Glomerular endothelial cell (primary cell): Measurements from ENCODE around the gene WNT7B. TPM values are rescaled to one million over a fixed set of nuclear protein-coding genes. Genes with fewer than 3 reads are reported as not detected.

ENCODE experiments used
- DNase-seq: peaks from one replicate; pipeline ENCODE4 v3.0.0-alpha.2; 2011; ENCODE audit warnings: low read depth, low spot score; ENCODE audit errors: extremely low read depth
- total RNA-seq: library from RNA; depleted of rRNA; stranded (reverse); fragments of >200 nt; gene quantifications from 2 replicates; pipeline ENCODE4 v1.2.3, GENCODE V29; 2015

Gene WNT7B
- total RNA-seq, 1 donor from 2014 or later, result 1.5 TPM

DNA sequence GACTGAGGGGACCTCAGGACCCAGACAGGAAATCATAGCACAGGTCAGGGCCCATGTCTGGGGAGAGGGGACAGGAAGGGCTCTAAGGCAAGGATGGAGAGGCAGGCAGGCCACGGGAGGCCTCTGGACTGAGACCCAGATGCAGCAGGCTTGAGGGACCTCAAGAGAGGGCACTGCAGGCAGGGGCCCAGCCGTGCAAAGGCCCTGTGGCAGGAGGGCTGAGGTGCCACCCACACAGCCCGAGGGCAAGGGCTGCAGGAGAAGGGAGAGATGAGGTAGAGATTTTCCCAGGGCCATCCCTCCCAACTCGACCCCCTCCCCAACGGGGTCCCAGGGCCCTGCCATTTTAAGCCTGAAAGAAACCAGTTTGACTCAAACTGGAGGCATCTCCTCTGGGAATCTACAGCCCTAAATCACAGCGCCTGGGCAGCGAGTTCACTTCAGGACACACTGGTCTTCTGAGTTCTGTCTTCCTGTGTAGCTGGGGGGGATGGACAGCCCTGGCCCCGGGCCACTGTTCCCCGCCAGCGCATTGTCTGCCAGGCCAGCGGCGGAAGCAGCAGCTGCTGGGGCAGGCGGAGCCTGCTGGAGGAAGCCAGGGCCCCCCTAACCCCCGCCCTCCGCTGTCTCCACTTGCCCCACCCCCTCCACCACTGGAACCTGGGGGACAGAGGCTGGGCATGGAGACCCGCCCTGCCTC, 20.3 kb upstream of the WNT7B start:
- no peak for DNase-seq

DNA sequence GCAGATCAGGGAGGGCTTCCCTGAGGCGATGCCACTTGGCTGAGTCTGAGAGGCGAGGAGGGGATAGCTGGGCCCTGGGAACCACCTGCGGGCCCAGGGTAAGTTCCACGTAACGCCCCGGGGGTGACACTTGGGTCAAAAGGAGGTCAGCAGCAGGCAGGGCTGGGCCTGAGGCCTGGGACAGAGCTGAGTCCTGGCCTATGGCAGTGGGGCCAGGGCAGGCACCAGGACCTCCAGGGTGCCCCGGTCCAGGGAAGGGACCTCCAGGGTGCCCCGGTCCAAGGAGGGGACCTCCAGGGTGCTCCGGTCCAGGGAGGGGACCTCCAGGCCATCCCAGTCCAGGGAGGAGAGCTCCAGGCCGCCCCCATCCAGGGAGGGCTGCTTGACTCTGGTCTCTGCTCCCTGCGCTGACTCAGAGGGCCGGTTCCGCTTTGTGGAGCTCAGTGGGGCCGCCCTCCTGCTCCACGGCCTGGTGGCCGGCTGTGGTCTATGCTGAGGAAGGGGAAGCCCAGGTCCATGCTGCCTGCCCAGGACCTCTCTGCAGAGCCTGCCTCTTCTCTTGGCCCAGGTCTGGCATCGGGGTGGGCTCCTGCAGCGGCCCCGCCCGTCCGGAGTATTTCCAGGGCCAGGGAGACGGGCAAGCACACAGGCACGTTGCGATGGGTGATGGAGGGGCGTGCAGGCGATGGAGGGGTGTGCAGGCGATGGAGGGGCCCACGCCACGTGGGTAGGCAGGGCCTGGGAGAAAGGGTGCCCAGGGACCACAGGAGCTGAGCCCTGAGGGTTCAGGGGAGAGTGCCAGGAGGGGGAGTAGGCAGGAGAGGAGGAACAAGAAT, 19.5 kb upstream of the WNT7B start:
- no peak for DNase-seq

DNA sequence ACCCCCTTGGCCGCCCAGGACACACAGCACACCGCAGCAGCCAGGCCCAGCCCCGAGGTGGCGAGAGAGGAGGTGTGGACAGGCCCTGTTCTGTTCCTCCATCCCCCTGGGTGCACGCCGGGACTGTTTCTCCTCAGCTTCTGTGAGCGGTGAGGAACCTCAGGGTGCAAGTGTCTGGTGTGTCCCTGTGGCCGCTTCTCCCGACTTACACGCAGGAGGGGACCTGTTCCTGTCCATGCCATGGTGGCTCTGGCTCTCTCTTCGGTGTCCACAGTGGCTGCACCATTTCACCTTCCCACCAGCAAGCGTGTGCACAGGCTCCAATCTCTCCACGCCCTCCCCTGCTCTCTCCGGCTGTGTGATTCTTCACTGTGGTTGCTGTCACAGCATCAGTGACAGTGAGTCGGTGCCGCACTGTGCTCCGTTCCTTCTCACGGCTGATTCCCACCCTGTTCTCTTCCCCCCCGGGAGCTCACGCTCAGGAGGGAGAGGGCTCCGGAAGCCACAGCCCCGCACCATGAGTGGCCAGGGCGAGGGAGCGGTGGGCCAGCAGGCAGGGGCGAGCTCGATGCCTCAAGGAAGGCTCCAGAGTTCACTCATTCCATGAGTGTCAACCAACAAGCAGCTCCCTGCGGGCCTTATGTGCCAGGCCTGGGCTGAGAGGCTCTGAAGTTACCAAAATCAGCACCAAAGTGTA, 18.6 kb upstream of the WNT7B start:
- DNase-seq, result no peak

DNA sequence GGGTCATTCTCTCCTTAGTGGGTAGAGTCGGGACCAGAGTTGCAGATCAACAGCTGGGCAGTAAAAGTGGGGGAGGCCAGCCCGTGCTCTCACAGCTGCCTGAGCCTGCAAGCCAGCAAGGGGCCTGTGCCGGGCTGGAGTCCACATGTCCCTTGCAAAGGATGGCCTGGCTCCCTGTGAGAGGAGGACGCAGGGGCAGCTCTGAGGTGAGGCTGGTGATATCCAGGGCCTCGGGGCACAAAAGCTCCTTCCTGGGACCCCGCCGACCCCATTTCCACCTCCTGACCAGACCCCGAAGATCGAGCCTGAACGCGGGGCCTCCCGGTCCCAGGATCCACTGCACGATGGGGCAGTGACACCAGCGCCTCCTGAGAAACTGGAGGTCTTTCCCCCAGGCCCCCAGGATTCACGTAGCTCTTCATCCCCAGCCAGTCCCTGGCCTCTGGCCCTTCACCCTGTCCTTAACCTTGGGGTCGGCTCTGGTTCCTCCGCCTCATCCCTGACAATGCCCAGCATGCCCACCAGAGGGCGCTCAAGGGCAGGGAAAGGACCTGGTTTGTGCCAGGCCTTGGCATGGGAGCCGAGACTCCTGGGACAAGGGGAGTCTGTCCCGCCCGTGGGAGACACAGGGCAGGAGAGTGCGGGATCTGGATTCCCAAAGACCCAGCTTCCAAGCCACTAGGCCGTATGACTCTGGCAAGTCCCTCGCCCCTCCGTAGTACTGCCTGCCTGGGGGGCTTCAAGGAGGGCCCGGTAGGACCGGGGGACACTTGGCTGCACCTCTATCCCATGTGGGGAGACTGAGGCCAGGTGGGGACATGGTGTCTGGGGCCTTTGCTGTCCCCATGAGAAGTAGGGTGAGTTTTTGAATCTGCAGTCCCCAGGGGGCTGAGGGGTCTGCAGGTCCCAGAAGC, 17.8 kb upstream of the WNT7B start:
- no peak for DNase-seq

DNA sequence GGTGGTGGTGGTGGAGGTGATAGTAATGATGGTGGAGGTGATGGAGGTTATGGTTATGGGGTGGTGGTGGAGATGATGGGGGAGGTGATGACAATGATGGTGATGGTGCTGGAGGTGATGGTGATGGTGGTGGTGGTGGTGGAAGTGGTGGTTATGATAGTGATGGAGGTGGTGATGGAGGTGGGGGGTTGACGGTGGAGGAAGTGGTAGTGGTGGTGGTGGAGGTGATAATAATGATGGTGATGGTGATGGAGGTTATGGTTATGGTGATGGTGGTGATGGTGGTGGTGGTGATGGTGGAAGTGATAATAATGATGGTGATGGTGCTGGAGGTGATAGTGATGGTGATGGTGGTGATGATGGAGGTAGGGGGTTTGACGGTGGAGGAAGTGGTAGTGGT, 16.9 kb upstream of the WNT7B start:
- no peak for DNase-seq

DNA sequence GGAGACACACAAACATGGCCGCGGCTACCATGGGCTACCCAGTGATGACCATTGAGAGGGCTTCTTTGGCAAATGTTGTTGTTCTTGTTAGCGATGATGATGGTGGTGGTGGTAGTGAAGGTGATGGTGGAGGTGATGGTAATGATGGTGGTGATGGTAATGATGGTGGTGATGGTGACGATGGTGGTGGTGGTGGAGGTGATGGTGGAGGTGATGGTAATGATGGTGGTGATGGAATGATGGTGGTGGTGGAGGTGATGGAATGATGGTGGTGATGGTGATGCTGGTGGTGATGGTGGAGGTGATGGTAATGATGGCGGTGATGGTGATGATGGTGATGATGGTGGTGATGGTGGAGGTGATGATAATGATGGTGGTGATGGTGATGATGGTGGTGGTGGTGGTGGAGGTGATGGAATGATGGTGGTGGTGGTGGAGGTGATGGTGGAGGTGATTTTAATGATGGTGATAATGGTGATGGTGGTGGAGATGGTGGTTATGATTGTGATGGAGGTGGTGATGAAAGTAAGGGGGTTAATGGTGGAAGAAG, 16.3 kb upstream of the WNT7B start:
- no peak for DNase-seq

DNA sequence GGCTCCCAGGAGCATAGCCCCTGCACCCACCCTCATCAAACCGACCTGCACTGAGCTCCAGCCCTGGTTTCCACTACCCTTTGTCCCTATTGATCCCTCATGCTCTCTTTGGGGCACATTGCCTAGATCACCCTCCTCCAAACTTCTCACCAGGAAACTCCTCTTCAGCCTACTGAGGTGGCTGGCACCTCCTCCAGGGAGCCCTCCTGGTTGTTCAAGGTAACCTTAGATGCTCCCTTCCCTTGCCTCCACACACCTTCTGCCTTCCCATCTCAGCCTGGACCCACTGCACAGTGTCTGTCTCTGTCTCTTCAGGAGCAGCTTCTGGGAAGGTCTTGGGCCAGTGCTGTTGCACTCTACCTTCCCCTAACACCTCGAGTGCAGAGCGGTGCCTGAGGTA, 15.8 kb upstream of the WNT7B start:
- DNase-seq, result no peak

DNA sequence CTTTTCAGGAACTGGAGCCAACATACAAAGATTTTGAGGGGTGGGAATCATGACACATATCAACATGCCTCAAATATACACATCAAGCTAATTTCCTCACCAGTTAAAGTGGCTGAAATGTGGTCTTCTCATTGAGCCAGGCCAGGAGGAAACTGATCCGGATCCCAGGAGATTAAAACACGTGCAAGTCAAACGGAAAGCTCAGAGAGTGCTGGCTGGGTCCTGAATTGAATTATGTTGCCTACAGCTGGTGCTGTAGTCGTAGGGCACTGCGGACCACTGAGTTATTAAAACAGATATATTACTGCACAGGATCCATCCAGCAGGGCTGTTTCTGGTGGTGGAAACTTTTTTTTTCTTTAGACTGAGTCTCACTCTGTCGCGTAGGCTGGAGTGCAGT, 14.1 kb upstream of the WNT7B start:
- no peak for DNase-seq

DNA sequence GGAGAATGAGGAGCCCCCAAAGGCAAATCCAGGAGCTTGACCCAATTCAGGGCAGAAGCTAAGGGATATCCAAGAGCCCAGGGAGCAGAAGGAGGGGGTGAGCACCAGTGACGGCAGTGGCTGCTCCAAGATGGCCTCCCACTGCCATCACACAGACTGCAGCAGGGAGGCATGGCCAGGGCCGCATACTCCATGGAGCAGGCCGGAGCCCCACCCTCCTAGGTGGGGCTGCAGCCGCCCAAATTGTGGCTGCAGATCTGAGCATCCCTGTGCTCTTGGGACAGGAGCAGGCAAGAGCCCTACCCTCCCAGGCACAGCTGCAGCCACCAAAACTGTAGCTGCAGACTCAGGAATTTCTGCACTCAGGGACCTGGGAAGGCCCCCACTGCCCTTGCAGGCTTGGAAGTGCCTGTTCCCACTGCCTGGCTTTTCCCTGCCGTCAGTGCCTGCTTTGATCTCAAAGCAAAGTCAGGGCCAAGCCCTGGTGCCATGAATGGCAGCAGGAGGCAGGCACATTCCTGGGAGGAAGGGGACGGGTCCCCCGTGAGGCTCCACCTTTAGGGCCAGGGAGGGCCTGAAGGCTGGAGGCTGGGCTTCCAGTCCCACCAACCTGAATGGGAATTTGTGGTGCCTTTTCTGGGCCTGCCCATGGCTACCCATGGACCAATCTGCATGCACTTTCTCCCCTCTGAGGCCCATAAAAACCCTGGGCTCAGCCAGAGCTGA, 10.3 kb upstream of the WNT7B start:
- DNase-seq, result no peak

DNA sequence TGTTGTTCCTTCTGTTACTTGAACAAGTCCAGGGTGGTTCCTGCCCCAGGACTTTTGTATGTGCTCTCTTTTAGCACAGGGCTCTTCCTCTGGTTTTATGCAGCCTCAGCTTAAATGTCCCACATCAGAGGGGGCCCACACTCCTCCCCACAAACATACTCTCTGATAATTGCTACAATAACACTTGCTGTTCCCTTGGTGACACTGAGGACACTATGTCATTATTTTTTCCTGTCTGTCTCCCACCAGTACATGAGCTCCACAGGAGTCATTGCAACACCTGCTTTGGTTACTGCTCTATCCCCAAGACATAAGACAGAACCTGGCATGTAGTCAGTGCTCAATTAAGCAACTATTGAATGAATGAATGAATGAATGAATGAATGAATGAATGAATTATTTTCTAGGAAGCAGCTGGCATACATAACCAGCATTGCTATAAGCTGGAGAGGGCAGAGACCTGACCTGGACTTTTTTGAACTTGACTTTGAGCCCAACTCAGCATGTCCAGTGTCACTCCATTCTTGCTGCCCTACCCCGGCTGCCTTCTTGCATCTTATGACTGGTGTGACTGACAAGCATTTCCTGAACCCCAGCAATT, 7.5 kb upstream of the WNT7B start:
- no peak for DNase-seq

DNA sequence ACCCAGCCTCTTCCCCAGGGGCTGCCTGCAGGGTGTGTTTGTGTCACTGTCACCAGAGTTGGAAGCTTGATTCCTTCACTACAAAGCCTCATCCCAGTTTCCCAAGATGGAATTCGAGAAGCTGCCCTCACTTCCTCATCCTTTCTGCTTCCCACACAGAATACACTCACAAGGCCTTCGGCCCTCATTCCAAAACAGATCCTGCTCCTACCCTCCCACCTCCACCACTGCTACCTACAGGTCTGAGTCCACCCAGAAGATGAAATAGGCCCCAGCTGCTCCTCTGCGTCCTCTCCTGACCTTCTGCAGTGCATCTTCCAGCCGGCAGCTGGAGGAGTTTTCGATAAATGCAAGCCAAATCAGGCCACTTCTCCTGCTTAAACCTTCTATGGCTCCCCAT, 6.8 kb upstream of the WNT7B start:
- no peak for DNase-seq

DNA sequence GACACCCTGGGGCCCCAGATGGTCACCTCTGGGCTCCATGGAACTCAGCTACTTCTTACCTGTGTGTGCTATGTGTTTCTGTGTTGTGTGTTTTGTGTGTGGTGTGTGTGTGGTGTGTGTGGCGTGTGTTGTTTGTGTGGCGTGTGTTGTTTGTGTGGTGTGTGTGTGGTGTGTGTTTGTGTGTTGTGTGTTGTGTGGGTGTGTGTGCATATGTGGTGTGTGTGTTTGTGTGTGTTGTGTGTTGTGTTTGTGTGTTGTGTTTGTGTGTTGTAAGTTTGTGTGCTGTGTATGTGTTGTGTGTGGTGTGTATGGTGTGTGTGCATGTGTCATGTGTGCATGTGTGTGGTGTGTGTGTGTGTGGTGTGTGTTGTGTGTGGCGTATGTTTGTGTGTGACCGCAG, 3.8 kb upstream of the WNT7B start:
- no peak for DNase-seq

DNA sequence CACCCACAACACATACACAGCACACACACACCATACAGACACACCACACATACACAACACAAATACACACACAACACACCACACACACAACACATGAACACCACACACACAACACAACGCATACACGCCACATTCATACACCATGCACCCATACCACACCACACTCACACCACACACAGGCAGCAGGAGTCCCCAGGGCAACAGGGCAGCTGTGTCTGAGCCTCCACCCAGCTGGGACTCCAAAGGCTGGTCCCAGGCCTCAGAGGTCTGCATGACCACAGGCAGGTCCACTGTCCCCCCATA, 3.3 kb upstream of the WNT7B start:
- no peak for DNase-seq

DNA sequence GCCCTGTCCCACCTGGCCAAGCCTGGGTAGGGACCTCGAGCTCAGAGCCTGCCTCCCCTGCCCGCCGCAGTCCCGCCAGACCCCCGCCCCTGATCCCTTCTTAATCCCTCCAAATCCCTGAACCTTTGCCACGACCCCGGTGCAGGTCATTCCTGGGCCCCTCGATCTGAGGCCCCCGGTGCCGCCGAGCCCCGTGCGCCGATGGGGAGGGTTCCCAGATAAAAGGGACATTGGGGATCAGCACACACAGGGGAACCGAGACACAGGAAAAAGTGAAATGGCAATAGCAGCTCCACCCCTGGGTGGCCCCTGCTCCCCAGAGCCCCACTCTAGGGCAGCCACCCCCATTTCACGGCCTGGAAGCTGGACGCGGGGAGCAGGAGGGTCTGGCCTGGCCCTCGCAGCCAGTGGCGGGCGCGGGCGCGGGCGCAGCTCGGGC, 1.3 kb upstream of the WNT7B start:
- no peak for DNase-seq

DNA sequence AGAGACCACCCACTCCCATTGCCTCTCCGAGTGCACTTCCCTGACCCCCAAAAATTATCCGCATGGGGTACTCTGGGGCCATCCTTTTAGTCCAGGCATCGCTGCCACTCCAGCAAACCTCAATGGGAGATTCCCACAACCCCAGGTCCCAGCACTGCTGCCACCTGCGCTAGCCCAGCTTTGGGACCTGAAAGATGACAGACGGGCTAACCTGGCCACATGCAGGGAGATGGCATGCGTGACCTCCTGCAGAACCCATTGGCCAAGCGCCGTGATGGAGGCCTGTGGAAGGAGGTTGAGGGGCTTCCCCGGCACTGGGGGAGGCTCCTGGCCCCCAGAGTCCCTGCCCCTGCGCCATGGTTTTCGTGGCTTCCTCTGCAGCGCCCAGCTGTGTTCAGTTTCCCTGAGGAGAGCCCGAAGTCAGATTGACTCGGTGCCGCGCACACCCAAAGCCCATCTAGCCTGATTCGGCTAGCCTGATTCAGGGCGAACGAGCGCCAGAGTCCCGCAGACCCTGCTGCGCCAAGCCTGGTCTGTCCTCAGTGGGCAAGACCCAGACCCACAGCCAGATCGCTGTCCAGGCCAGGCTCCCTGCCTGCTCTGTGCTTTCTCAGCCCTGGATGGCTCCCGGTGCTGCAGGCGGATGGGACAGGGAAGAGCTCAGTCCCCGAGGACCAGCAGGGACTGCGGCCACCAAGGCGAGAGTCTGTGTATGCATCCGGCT, 751 bp upstream of the WNT7B start:
- DNase-seq, result no peak

DNA sequence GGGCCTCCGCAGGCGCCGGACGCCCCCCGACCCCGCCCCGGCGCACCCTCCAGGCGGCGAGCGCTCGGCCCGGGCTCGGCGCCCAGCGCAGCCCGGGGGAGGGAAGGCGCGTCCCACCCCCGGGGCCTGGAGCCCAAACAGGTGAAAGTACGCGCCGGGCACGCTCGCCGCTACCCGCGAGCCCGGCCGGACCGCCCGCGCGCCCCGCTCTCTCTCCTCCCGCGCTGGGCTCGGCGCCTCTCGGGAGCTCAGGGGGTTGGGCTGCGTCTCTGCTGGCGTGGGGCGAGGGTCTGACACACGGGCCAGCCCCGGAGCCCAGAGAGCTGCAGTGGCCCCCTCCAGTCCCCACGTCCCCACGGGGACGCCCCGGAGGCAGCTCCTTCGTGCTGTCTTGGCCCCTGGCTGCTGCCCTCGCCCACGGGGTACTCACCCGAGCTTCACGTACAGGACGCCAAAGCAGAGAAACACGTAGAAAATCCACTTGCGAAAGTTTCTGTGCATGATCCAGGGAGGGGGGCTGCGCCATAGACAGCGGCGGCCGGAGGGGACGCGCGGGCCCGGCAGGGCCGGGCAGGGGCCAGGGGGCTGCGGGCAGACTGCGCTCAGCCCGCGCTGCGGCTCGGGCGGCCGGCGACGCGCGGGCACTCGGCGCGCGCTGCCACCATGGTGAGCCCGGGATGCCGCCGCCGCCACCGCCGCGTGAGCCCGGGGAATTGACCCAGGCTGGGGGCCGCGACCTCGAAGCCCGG, 534 bp downstream of the WNT7B start:
- DNase-seq, result no peak

DNA sequence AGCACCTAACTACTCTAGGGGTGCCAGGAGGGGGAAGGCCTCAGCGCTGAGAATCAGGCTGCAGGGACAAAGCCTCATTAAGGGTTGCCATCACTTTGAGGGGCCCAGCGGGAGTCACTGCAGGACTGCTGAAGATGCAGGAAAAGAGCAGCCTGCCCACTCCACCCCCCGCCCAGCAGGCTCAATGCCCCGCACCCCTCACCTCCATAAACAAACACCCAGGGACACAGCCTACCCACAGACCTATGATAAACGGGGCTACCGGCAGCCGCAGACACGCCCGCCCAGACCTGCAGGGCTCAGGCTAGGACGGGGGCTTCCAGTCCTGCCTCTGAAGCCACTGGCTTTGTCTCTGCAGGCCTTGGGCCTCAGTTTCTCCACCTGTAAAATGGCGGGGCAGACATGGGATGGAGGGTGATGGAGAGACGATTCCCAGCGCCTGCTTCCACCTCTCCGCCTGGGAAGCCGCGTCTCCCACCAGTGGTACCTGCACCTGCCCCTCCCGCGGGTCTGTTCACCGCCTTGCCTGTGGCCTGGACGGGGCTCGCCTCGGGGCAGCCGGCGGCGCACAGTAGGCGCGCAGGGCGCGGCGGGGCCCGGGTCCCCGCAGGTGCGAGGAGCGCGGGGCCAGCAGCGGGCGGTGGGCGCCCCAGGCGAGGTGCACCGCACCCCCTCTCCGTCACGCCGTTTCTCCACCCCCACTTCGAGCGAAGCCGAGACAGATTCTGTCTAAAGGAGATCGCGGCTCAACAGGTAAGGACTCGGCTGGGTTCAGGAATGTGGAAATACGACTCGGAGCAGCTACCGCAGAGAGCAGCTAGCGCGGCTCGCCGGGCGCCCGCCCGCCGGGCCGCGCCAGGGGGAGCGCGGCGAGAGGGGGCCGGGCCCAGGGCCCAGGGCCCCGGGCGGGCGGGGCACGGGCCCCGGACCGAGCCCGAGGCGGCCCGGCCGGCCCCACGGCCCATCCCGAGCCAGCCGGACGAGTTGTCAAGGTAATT, 1.5 kb downstream of the WNT7B start:
- DNase-seq, result no peak
